K562 (cell line): ENCODE measurements around the gene TUBB2A. TPM values are rescaled to one million over a fixed set of nuclear protein-coding genes. Genes with fewer than 3 reads are reported as not detected.

Source experiments
- ARHGAP35 ChIP-seq: fragments of 450-650 bp; IDR thresholded peaks from 2 replicates; pipeline ENCODE4 v1.6.1; 2018; ENCODE audit not compliant: partially characterized antibody
- ATF1 ChIP-seq, 2 experiments: fragments of 450-650 bp in 1 of 2; IDR thresholded peaks; 2 replicates each; pipeline ENCODE4 v1.6.1; 2016; ENCODE audit warnings: missing compliant biosample characterization in 1 of 2, missing genetic modification characterization in 1 of 2
- ATF3 ChIP-seq, 2 experiments: fragments of 450-650 bp in 1 of 2; sonication (generic) in 1 of 2; formaldehyde crosslinking in 1 of 2; IDR thresholded peaks in 1 of 2; conservative IDR thresholded peaks in 1 of 2; 2 replicates each; pipeline versions ENCODE4 v1.6.1 to v1.8.1; 2016 to 2023; ENCODE audit warnings: mild to moderate bottlenecking in 2 of 2, moderate library complexity in 2 of 2, inconsistent platforms in 1 of 2, missing genetic modification reagents in 1 of 2
- ATF7 ChIP-seq: fragments of 450-650 bp; IDR thresholded peaks from 2 replicates; pipeline ENCODE4 v1.7.1; 2014; ENCODE audit warnings: mild to moderate bottlenecking, moderate library complexity
- ELF2 ChIP-seq: fragments of 250-450 bp; sonication (Bioruptor Pico); IDR thresholded peaks from 2 replicates; pipeline ENCODE4 v1.5.0; 2021; ENCODE audit warnings: mild to moderate bottlenecking
- MTF1 ChIP-seq: fragments of 250-450 bp; sonication (Bioruptor Pico); IDR thresholded peaks from 2 replicates; pipeline ENCODE4 v1.9.0; 2021; ENCODE audit warnings: moderate library complexity, mild to moderate bottlenecking, inconsistent platforms, borderline replicate concordance
- MYC ChIP-seq, 2 experiments: fragments of 250-450 bp in 1 of 2; sonication (Bioruptor Pico) in 1 of 2; IDR thresholded peaks; 2 replicates each; pipeline versions ENCODE4 v1.5.1 to v1.6.1; 2012 to 2021; ENCODE audit warnings: low read depth in 2 of 2, borderline replicate concordance in 1 of 2, improper control_type of control experiment in 1 of 2, low read length in 1 of 2, mild to moderate bottlenecking in 1 of 2, moderate library complexity in 1 of 2
- RBM14 ChIP-seq: fragments of 200-400 bp; formaldehyde crosslinking; IDR thresholded peaks from 2 replicates; pipeline ENCODE4 v1.6.1; 2018; ENCODE audit warnings: low read depth, mild to moderate bottlenecking, low read length, moderate library complexity, borderline replicate concordance; ENCODE audit not compliant: insufficient read depth
- USF1 ChIP-seq: sonication (generic); formaldehyde crosslinking; IDR thresholded peaks from 2 replicates; pipeline ENCODE4 v1.9.0; 2022; ENCODE audit warnings: mild to moderate bottlenecking, missing genetic modification reagents
- ZNF253 ChIP-seq: fragments of 250-450 bp; sonication (Bioruptor Pico); conservative IDR thresholded peaks from 2 replicates; pipeline ENCODE4 v1.6.1; 2021; ENCODE audit warnings: mild to moderate bottlenecking
- ZNF551 ChIP-seq: fragments of 250-450 bp; sonication (Bioruptor Pico); IDR thresholded peaks from 2 replicates; pipeline ENCODE4 v1.5.0; 2021; ENCODE audit warnings: mild to moderate bottlenecking, moderate library complexity
- ZNF589 ChIP-seq: fragments of 200-800 bp; sonication (Bioruptor generic); IDR thresholded peaks from 2 replicates; pipeline ENCODE4 v1.6.1; 2016; ENCODE audit warnings: low read depth, missing genetic modification characterization, missing compliant biosample characterization
- polyA plus RNA-seq, 8 experiments: library from polyadenylated mRNA; depleted of rRNA in 4 of 8; stranded (reverse) in 5 of 8; unstranded in 3 of 8; fragments of >200 nt; fragmentation: Nextera tagmentation in 2 of 8; fragmentation: Illumina TruSeq in 1 of 8; extraction: Ambion mirVana in 2 of 8; extraction: Trizol in 1 of 8; gene quantifications; 2 replicates each; pipeline versions ENCODE4 v1.2.1 to v1.2.3, GENCODE V29; 2011 to 2014; ENCODE audit warnings: inconsistent platforms in 1 of 8, missing spikeins in 1 of 8
- total RNA-seq, 7 experiments: library from RNA; depleted of rRNA in 6 of 7; stranded (reverse); fragments of >200 nt in 6 of 7; fragmentation: Illumina TruSeq in 2 of 7; extraction: Trizol in 2 of 7; gene quantifications; 2 replicates each; pipeline versions ENCODE4 v1.2.1 to v1.2.3, GENCODE V29; 2011 to 2021; ENCODE audit warnings: low replicate concordance in 1 of 7

TUBB2A gene
- total and polyA plus RNA-seq, 9 of the 15 experiments (the other 6 are each of a cell fraction or from before 2014, with no cell fraction given): 3.6 to 92.1 (median 45.6) TPM

GRCh38 chr6:3162565-3163247, 5.4 kb upstream of the TUBB2A start (continued):
- no peak for TF ChIP-seq ATF3 (IDR thresholded peaks at IDR 0.05)
- no peak; the same call in 1 of the 2 replicates for TF ChIP-seq ATF3 (CRISPR knock-in tag; conservative IDR thresholded peaks at IDR 0.05)
- TF ChIP-seq ARHGAP35: no peak
- TF ChIP-seq ATF1 (CRISPR knock-in tag; IDR thresholded peaks at IDR 0.05): no peak
- TF ChIP-seq ATF1 (tag; IDR thresholded peaks at IDR 0.05): peak; percentile 50; the same call in 1 of the 2 replicates
- TF ChIP-seq ZNF551 (CRISPR knock-in tag): no peak
- TF ChIP-seq RBM14: peak; percentile 76; the same call in 1 of the 2 replicates
- TF ChIP-seq ZNF253 (CRISPR knock-in tag): no peak
- TF ChIP-seq MTF1: no peak
- peak; percentile 51; the same call in 1 of the 2 replicates for TF ChIP-seq ZNF589 (CRISPR knock-in tag)
- TF ChIP-seq ATF7: peak; percentile 68
- TF ChIP-seq USF1 (CRISPR knock-in tag): no peak
- TF ChIP-seq ELF2 (CRISPR knock-in tag): 0 out of 2 replicates have a peak, but pooled peaks have one; percentile 50
- peak; percentile 81 for TF ChIP-seq MYC (IDR thresholded peaks at IDR 0.05; ENCODE audit: low read depth, low read length)
- peak; percentile 96 for TF ChIP-seq MYC (CRISPR knock-in tag; IDR thresholded peaks at IDR 0.05; ENCODE audit: borderline replicate concordance, low read depth)
